ENCODE measurements around the gene GALNT18. TPM values are rescaled to one million over a fixed set of nuclear protein-coding genes. Genes with fewer than 3 reads are reported as not detected.

Gene GALNT18
- polyA plus RNA-seq, 1 experiment, result 4.1 TPM

- Histone ChIP-seq H3K27me3 (ENCODE audit: control insufficient read depth, insufficient read depth, low read length) (peaks cover 7% of the 10 kb centered on the region), H3K4me3 (ENCODE audit: low read depth, low read length) (no peak overlapping the region), H3K36me3 (ENCODE audit: control insufficient read depth, insufficient read depth, low read length) (no peaks in the 10 kb centered on the region)
- CTCF ChIA-PET, result no interaction called here
- no peak for DNase-seq (ENCODE audit: low read depth)
- no peak for TF ChIP-seq CTCF (IDR thresholded peaks at IDR 0.05; ENCODE audit: insufficient read depth, low read depth, low read length)
- POLR2A ChIA-PET, result no interaction called here
Observed at GRCh38 chr11:11660363-11660740, 38.5 kb upstream of the GALNT18 start.

- Histone ChIP-seq H3K27me3 (ENCODE audit: control insufficient read depth, insufficient read depth, low read length) (peaks cover 7% of the 10 kb centered on the region), H3K36me3 (ENCODE audit: control insufficient read depth, insufficient read depth, low read length) (no peaks in the 10 kb centered on the region), H3K4me3 (ENCODE audit: low read depth, low read length) (no peak overlapping the region)
- no peak for TF ChIP-seq CTCF (IDR thresholded peaks at IDR 0.05; ENCODE audit: insufficient read depth, low read depth, low read length)
- no peak for DNase-seq (ENCODE audit: low read depth)
- ChIA-PET CTCF (interaction anchor here (1.0 kb wide), 1 partner anchor 94 kb away, joined by 3 read pairs; no protein-coding TSS in a partner anchor), POLR2A (no interaction called here)
Observed at GRCh38 chr11:11659567-11660362, 38.0 kb upstream of the GALNT18 start.

- DNase-seq (ENCODE audit: low read depth), result no peak
- ChIA-PET CTCF (no interaction called here), POLR2A (no interaction called here)
- Histone ChIP-seq H3K36me3 (ENCODE audit: control insufficient read depth, insufficient read depth, low read length) (no peaks in the 10 kb centered on the region), H3K4me3 (ENCODE audit: low read depth, low read length) (no peak overlapping the region), H3K27me3 (ENCODE audit: control insufficient read depth, insufficient read depth, low read length) (peaks cover 2% of the 10 kb centered on the region; the same call in 1 of the 2 replicates)
- no peak for TF ChIP-seq CTCF (IDR thresholded peaks at IDR 0.05; ENCODE audit: insufficient read depth, low read depth, low read length)
Observed at GRCh38 chr11:11657218-11657955, 35.6 kb upstream of the GALNT18 start.

- ChIA-PET POLR2A (no interaction called here), CTCF (no interaction called here)
- Histone ChIP-seq H3K27me3 (ENCODE audit: control insufficient read depth, insufficient read depth, low read length) (peaks cover 3% of the 10 kb centered on the region), H3K4me3 (ENCODE audit: low read depth, low read length) (no peak overlapping the region), H3K36me3 (ENCODE audit: control insufficient read depth, insufficient read depth, low read length) (no peaks in the 10 kb centered on the region)
- TF ChIP-seq CTCF (IDR thresholded peaks at IDR 0.05; ENCODE audit: insufficient read depth, low read depth, low read length), result no peak
- DNase-seq (ENCODE audit: low read depth), result no peak
Observed at GRCh38 chr11:11641581-11641980, 19.8 kb upstream of the GALNT18 start.

- ChIA-PET CTCF (no interaction called here), POLR2A (no interaction called here)
- no peak for DNase-seq (ENCODE audit: low read depth)
- no peak overlapping the region for H3K4me3 ChIP-seq (ENCODE audit: low read depth, low read length)
- TF ChIP-seq CTCF (IDR thresholded peaks at IDR 0.05; ENCODE audit: insufficient read depth, low read depth, low read length), result no peak
- peaks cover 3% of the 10 kb centered on the region for H3K27me3 ChIP-seq (ENCODE audit: control insufficient read depth, insufficient read depth, low read length)
- H3K36me3 ChIP-seq (ENCODE audit: control insufficient read depth, insufficient read depth, low read length), result no peaks in the 10 kb centered on the region
Observed at GRCh38 chr11:11640996-11641395, 19.2 kb upstream of the GALNT18 start.
